HG03139 (cell line): Measurements from ENCODE around the gene PTPN22.

ENCODE experiments used
- ATAC-seq: cut with Tn5 transposase; IDR thresholded peaks from one replicate; pipeline ENCODE4 v1.9.1; 2021; ENCODE audit not compliant: unreplicated experiment

The PTPN22 gene

GRCh38 chr1:113765306-113766230 is 105.9 kb downstream of the PTPN22 start:
- no peak for ATAC-seq
